DOHH2 (cell line): ENCODE results near the gene ACTN1.

Experiments
- EZH2phosphoT487 ChIP-seq: fragments of 200-600 bp; sonication (generic); IDR thresholded peaks from 2 replicates; pipeline ENCODE4 v1.6.1; 2017; ENCODE audit warnings: borderline replicate concordance, mild to moderate bottlenecking, antibody characterized with exemption, low read length, moderate library complexity, mixed read lengths
- TF ChIP-seq, protein P1 (sequence below): fragments of 200-600 bp; sonication (generic); IDR thresholded peaks from one replicate; pipeline ENCODE4 v1.5.1; 2014; ENCODE audit warnings: antibody characterized with exemption, mild to moderate bottlenecking, low read depth, low read length; ENCODE audit not compliant: poor library complexity, severe bottlenecking

DNA sequence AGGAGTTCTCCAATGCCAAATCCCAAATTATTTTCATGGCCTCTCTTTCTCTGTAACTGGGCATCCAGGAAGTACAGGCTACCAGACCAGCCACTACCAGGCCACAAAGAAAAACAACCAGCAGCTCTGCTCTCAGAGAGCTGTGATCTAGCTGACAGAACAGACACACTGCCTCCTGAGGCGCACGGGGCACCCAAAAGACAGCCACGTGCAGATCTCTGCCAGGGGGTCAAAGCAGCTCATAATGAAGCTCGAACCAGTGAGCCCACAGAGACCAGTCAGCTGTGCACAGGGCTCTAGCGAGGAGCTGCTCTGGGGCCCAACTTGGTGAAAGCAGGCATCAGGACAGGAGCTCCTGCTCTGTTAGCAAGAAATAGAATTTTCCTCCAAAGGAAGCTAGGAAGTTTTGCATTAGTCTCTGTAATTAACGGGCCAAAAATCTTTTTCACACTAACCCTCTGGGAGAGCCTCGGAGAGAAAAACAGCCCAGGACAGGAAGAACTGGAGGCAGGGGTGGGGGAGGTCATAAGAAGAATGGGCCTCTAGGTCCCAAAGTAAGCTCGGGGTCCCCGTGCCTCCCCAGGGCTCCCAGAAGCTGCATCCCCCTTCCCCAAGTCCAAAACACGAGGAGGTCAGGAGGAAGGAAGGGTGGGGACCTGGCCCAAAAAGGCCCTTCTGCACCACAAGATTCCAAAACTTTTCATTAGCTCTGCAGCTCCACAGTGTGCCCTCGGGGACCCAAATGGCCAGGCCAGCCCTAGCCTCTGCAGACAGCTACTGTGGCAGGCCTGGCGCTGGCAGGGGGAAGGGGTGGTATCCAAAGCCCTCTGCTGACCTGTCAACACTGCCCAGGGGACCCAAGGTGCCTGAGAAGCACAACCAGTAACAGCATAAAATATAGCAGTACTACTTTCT, 30.2 kb downstream of the ACTN1 start:
- TF ChIP-seq, protein P1, sequence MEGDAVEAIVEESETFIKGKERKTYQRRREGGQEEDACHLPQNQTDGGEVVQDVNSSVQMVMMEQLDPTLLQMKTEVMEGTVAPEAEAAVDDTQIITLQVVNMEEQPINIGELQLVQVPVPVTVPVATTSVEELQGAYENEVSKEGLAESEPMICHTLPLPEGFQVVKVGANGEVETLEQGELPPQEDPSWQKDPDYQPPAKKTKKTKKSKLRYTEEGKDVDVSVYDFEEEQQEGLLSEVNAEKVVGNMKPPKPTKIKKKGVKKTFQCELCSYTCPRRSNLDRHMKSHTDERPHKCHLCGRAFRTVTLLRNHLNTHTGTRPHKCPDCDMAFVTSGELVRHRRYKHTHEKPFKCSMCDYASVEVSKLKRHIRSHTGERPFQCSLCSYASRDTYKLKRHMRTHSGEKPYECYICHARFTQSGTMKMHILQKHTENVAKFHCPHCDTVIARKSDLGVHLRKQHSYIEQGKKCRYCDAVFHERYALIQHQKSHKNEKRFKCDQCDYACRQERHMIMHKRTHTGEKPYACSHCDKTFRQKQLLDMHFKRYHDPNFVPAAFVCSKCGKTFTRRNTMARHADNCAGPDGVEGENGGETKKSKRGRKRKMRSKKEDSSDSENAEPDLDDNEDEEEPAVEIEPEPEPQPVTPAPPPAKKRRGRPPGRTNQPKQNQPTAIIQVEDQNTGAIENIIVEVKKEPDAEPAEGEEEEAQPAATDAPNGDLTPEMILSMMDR, result no peak
- TF ChIP-seq EZH2phosphoT487, result no peak
